Smooth muscle cell (in vitro differentiated cells): ENCODE data around the gene UGT1A1. TPM values are rescaled to one million over a fixed set of nuclear protein-coding genes. Genes with fewer than 3 reads are reported as not detected.

Experiments used
- DNase-seq: peaks from one replicate; lab custom pipeline; 2025; ENCODE audit not compliant: unreplicated experiment; lab: John Stamatoyannopoulos, UW
- H2AFZ ChIP-seq: fragments of 200-600 bp; sonication (generic); 2 replicates; pipeline ENCODE4 v1.6.0; 2016; ENCODE audit warnings: antibody characterized with exemption, low read depth, mild to moderate bottlenecking
- H3F3A ChIP-seq: fragments of 200-600 bp; sonication (generic); 2 replicates; pipeline ENCODE4 v1.6.0; 2017; ENCODE audit warnings: antibody characterized with exemption, low read depth
- H3K27ac ChIP-seq: fragments of 200-600 bp; sonication (generic); 2 replicates; pipeline ENCODE4 v1.5.1; 2016; ENCODE audit warnings: low read depth, mild to moderate bottlenecking
- H3K27me3 ChIP-seq: fragments of 200-600 bp; sonication (generic); 2 replicates; pipeline ENCODE4 v1.6.1; 2016; ENCODE audit warnings: low read depth, mild to moderate bottlenecking
- H3K36me3 ChIP-seq: fragments of 200-600 bp; sonication (generic); 2 replicates; pipeline ENCODE4 v1.5.1; 2016; ENCODE audit warnings: low read depth
- H3K4me1 ChIP-seq: fragments of 200-600 bp; sonication (generic); 2 replicates; pipeline ENCODE4 v1.5.1; 2016; ENCODE audit warnings: low read depth
- H3K4me2 ChIP-seq: fragments of 200-600 bp; sonication (generic); 2 replicates; pipeline ENCODE4 v1.6.0; 2016; ENCODE audit warnings: mild to moderate bottlenecking
- H3K4me3 ChIP-seq: fragments of 200-600 bp; sonication (generic); 2 replicates; pipeline ENCODE4 v1.5.1; 2016; ENCODE audit warnings: mild to moderate bottlenecking
- H3K79me2 ChIP-seq: fragments of 200-600 bp; sonication (generic); 2 replicates; pipeline ENCODE4 v1.6.0; 2016; ENCODE audit warnings: low read depth, mild to moderate bottlenecking
- H3K9ac ChIP-seq: fragments of 200-600 bp; sonication (generic); 2 replicates; pipeline ENCODE4 v1.6.0; 2016; ENCODE audit warnings: low read depth
- H3K9me3 ChIP-seq: fragments of 200-600 bp; sonication (generic); replicated peaks from 2 replicates; pipeline ENCODE4 v1.5.1; 2016; ENCODE audit warnings: low read depth
- H4K20me1 ChIP-seq: fragments of 200-600 bp; sonication (generic); 2 replicates; pipeline ENCODE4 v1.6.0; 2016; ENCODE audit warnings: low read depth
- WGBS: methylation state at CpG from one replicate; pipeline ENCODE4 v1.1.7; 2016; ENCODE audit warnings: low lambda C conversion rate; 5-methylcytosine and 5-hydroxymethylcytosine counted together
- polyA plus RNA-seq: library from polyadenylated mRNA; unstranded; fragments of >200 nt; fragmentation: Nextera tagmentation; extraction: Ambion mirVana; gene quantifications from 2 replicates; pipeline ENCODE4 v1.2.1, GENCODE V29; 2016
- total RNA-seq: library from RNA; depleted of rRNA; stranded (reverse); fragments of >200 nt; gene quantifications from 2 replicates; pipeline ENCODE4 v1.2.3, GENCODE V29; 2014
- TF ChIP-seq, protein P1 (sequence below): fragments of 200-600 bp; sonication (generic); IDR thresholded peaks from 2 replicates; pipeline ENCODE4 v1.5.1; 2017; ENCODE audit warnings: borderline replicate concordance, mild to moderate bottlenecking, antibody characterized with exemption; ENCODE audit not compliant: insufficient read depth, poor library complexity, severe bottlenecking

UGT1A1 gene
- total and polyA plus RNA-seq, 2 experiments from 2014 or later, result not detected

DNA sequence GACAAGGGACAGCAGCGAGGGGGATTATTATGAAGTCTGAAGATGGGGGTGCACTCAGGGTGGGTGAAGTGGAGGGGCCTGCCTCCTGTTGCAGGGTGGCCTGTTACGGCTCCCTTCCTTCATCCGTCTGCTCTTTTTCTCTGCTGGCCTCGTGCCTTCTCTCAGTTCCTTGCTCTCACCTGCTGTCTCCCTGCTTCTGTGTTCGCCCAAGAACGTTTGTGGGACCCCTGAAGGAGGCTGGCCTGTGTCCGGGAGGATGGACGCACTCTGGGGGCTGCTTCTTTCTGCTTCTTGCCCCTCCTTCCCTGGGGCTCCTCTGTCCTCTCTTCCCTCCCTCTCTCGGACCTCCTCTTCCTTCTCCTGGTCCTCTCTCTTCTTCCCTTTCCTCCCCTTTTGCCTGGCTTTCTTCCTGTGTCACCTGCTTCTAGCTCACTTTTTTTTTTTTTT is 31.8 kb downstream of the UGT1A1 start:
- no peak overlapping the region for H3K4me2 ChIP-seq
- no peak overlapping the region for H3K4me3 ChIP-seq
- no peaks in the 10 kb centered on the region for H3K4me1 ChIP-seq
- no peak overlapping the region for H3K27ac ChIP-seq
- H4K20me1 ChIP-seq, result no peaks in the 10 kb centered on the region
- no peak overlapping the region for H3K9ac ChIP-seq
- TF ChIP-seq, protein P1, sequence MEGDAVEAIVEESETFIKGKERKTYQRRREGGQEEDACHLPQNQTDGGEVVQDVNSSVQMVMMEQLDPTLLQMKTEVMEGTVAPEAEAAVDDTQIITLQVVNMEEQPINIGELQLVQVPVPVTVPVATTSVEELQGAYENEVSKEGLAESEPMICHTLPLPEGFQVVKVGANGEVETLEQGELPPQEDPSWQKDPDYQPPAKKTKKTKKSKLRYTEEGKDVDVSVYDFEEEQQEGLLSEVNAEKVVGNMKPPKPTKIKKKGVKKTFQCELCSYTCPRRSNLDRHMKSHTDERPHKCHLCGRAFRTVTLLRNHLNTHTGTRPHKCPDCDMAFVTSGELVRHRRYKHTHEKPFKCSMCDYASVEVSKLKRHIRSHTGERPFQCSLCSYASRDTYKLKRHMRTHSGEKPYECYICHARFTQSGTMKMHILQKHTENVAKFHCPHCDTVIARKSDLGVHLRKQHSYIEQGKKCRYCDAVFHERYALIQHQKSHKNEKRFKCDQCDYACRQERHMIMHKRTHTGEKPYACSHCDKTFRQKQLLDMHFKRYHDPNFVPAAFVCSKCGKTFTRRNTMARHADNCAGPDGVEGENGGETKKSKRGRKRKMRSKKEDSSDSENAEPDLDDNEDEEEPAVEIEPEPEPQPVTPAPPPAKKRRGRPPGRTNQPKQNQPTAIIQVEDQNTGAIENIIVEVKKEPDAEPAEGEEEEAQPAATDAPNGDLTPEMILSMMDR, result no peak
- no peak overlapping the region for H2AFZ ChIP-seq
- H3K79me2 ChIP-seq, result no peaks in the 10 kb centered on the region
- DNase-seq, result no peak
- no peaks in the 10 kb centered on the region for H3F3A ChIP-seq
- H3K27me3 ChIP-seq, result no peaks in the 10 kb centered on the region
- 90% methylated on average over 9 of the region's 9 CpGs for WGBS
- H3K36me3 ChIP-seq, result no peaks in the 10 kb centered on the region
- H3K9me3 ChIP-seq, result no peaks in the 10 kb centered on the region

DNA sequence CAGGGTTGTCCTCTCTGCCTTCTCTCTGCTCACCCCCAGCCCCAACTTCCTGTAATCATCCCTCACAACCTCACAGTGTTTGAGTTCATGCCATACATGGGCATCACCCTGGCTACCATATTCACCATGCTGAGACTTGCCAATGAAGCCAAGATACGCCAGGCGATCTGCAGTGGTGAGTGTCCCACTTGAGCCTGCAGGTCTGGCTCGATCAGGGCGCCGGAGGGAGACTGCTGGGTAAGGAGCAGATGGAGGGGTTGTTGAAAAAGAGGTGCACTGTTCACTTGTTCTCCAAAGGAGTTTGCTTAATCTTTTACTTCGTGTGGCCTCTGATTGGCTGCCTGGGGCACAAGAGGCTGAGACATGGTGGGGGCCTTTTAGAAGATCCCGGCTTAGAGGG is 32.6 kb downstream of the UGT1A1 start:
- no peaks in the 10 kb centered on the region for H3K4me1 ChIP-seq
- WGBS, result 94% methylated on average over 7 of the region's 7 CpGs
- H4K20me1 ChIP-seq, result no peaks in the 10 kb centered on the region
- no peak for DNase-seq
- H3K4me3 ChIP-seq, result no peak overlapping the region
- H3K4me2 ChIP-seq, result no peak overlapping the region
- TF ChIP-seq, protein P1, result no peak
- no peaks in the 10 kb centered on the region for H3K36me3 ChIP-seq
- H3K27me3 ChIP-seq, result no peaks in the 10 kb centered on the region
- no peaks in the 10 kb centered on the region for H3K79me2 ChIP-seq
- no peak overlapping the region for H2AFZ ChIP-seq
- H3K27ac ChIP-seq, result no peak overlapping the region
- no peaks in the 10 kb centered on the region for H3F3A ChIP-seq
- H3K9ac ChIP-seq, result no peak overlapping the region
- H3K9me3 ChIP-seq, result no peaks in the 10 kb centered on the region

DNA sequence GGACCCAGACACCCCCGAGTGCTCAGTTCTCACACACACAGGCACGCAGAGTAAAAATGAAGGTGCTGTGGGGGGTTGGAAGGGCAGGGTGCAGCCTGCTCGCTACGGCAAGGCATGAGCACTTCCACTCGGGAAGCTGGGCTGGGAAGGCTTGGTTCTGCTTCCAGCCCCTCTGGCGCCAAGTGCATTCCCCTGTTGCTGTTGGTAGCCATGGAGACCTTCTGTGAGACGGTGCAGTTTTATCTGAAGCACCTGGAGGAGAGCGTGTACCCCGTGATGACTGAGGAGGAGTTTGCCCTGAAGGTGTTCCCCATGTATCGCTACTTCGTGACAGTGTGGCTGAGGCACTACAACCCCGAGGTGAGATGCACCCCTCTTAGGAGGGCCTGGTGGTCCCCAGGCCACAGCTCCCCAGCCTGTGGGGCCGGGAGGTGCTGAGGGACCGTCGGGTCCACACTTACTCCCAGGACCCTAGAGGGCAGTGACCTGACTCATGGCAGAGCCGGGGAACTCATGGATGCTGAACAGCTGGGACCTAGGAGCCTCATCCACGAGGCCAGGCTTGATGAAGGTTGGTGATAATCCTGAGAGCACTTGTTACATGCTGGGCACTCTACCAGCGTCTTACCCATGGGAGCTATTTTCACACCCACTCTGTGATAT is 33.5 kb downstream of the UGT1A1 start:
- Histone ChIP-seq H3K36me3 (no peaks in the 10 kb centered on the region), H3K9ac (no peak overlapping the region)
- WGBS, result 90% methylated on average over 18 of the region's 18 CpGs

More for the DNA sequence above, 33.5 kb downstream of the UGT1A1 start:
- Histone ChIP-seq H3K79me2 (no peaks in the 10 kb centered on the region), H3K4me1 (no peaks in the 10 kb centered on the region), H3K27me3 (no peaks in the 10 kb centered on the region), H2AFZ (no peak overlapping the region), H3K27ac (no peak overlapping the region), H3K4me3 (no peak overlapping the region), H3F3A (no peaks in the 10 kb centered on the region), H4K20me1 (no peaks in the 10 kb centered on the region), H3K4me2 (no peak overlapping the region), H3K9me3 (no peaks in the 10 kb centered on the region)
- TF ChIP-seq, protein P1, result no peak
- no peak for DNase-seq
